Muscle of arm (tissue), 14 donors: ENCODE measurements around the gene BARD1. TPM values are rescaled to one million over a fixed set of nuclear protein-coding genes. Genes with fewer than 3 reads are reported as not detected.
"Not testable (repeated sequence)": the region's sequence is repeated elsewhere in the genome, so short reads cannot be mapped to it uniquely, and the experiment has no call there.

Experiments
- DNase-seq: peaks from one replicate; pipeline ENCODE4 v3.0.0-alpha.2; 2013
- long read RNA-seq, 11 donors: transcript quantifications; one replicate each; lab custom pipeline, GENCODE V29; 2026
- polyA plus RNA-seq, 12 donors: library from polyadenylated mRNA; unstranded; fragments of 120-200 nt; gene quantifications; one replicate each; pipeline ENCODE4 v1.2.1, GENCODE V29; 2013; ENCODE audit not compliant: insufficient read length in 12 of 12

The BARD1 gene
- polyA plus RNA-seq: 10 to 100 TPM in 6 of 12 donors, 1 to 10 TPM in 5, not detected in 1; 8.2 to 18.5 (median 10.8) TPM
- long read RNA-seq, donor 1: 0 reads
- long read RNA-seq, donor 2, full-length matches to known transcripts: 3 of 3 reads
- long read RNA-seq, donor 2, partial matches to known transcripts: 0 of 3 reads
- long read RNA-seq, donor 2, other reads (novel, unspliced or antisense): 0 of 3 reads
- long read RNA-seq, donor 3, full-length matches to known transcripts: 1 of 1 reads
- long read RNA-seq, donor 3, partial matches to known transcripts: 0 of 1 reads
- long read RNA-seq, donor 3, other reads (novel, unspliced or antisense): 0 of 1 reads
- long read RNA-seq, donor 4, full-length matches to known transcripts: 1 of 1 reads
- long read RNA-seq, donor 4, partial matches to known transcripts: 0 of 1 reads
- long read RNA-seq, donor 4, other reads (novel, unspliced or antisense): 0 of 1 reads
- long read RNA-seq, donor 5: 0 reads
- long read RNA-seq, donor 6: 0 reads
- long read RNA-seq, donor 7: 0 reads
- long read RNA-seq, donor 8: 0 reads
- long read RNA-seq, donor 9: 0 reads
- long read RNA-seq, donor 10, full-length matches to known transcripts: 1 of 1 reads
- long read RNA-seq, donor 10, partial matches to known transcripts: 0 of 1 reads
- long read RNA-seq, donor 10, other reads (novel, unspliced or antisense): 0 of 1 reads
- long read RNA-seq, donor 11: 0 reads

DNA sequence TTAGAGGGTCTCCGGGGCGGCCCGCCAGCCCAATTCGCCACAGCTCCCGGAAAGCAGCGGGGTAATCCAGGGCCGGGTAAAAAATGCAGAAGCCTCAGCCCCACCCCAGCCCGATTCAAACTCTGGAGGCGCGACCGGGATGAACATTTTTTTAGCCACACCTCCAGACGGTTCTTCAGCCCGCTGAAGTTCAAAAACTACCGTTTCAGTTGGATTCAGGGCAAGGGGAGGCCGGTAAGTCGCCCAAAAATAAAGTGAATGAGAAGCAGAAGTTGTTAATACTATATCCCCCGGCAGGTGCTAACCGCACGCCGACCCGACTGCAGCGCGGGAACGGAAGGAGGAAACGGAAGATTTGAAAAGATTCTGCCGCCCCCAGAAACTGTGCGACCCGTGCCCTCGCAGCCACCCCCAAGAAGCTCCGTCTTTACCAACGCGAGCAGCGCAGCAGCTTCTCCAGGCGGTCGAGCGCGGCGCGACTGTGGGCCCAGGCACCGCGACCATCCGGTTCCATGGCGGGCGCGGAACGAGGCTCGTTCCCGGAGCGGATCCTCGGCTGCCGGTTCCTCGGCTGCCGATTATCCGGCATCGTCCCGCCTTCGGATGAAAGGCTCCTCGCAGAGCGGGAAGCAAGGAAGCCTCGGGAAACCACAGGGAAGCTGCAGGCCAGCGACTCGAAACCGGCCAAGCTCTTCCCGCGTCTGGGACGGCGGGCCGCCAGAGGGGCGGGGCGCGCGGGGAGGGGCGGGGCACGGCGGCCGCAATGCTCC, at the start of gene BARD1:
BARD1 (minus strand) TSS at position 703 of the 770 bp plus-strand sequence; CDS start at position 589, 114 bp downstream.
- peak; percentile 77 for DNase-seq

DNA sequence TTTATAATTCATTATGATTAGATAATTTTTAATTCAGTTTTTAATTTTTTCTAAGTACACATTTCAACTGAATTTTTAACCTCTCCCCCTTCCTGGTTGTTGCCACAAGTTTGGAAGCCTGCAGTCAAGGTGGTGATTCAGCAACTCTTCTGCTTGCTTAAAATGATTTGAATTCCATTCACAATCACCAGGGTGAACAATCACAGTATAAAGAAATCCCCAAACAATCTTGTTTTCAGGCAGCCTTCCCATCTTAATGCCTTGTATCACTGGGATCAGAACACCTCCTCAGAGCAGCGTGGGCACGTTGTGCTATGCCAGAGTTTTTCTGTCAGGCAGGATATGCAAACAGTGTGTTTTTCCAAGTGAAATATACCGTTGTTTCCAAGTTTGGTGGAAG, 46.7 kb upstream of the BARD1 start:
- no peak for DNase-seq

GRCh38 chr2:214853906-214854305, 44.4 kb upstream of the BARD1 start:
- DNase-seq: no peak

DNA sequence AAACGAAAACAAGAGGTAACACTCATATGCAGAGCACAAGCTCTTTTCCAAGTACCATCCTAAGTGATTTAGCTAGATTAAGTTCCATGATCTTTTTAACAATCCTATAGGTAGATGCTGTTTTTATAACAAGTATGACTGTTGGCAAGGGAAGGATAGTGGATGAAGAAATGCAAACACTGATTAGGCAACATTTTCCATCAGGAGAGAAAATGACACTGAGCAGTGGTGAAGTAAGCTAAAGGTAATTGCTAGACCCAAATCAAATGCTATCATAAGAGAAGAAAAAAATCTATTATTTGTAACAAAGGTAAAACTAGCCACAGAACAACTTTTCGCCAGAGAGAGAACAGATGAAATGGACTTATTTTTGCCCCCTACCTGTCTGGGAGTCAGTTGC, 34.3 kb upstream of the BARD1 start:
- no peak for DNase-seq

- DNase-seq: no peak
Observed at GRCh38 chr2:214839464-214839863, 30.0 kb upstream of the BARD1 start.

GRCh38 chr2:214837466-214837865, 28.0 kb upstream of the BARD1 start:
- no peak for DNase-seq

DNA sequence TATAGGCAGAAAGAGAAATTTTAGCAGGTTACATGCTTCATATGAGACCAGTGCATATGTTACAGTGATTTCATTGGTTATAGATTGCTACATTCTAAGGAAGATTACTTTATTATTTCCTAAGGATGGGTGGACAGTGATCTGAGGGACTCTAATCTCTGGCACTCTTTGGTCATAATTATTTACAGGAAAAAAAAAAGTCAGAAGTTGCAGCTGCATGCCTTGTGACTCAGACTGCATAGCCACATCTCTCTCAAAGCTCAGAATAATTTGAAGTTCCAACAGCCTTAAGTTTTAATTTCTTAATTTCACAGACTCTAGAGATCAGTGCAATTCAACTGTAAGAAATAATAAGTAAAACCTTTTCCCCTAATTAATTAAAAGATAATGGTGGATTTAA, 27.1 kb upstream of the BARD1 start:
- DNase-seq: no peak

DNA sequence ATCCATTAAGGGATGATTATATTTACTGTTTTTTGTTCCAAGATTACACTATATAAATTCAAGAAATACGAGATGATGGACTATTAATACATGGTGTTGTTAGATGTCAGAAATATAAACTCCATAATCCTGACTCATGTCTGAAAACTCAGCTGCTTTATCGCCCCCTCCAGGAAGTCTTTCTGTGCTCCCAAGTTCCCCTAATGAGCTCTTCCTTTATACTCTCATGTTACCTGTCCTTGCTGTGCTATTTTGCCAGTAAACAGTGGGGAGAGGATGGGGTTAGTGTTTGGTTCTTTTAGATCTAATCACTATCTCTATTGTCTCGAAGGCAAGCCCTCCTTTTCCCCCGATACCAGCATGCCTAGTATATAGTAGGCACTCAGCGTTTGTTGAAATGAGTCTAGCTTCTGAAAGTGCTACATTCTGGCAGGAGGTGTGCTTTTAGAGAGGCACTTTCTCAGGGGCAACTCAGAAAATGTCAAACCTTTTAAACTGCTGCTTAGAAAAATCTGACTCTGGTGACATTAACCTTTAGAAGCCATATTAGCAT, 21.4 kb upstream of the BARD1 start:
- no peak for DNase-seq

DNA sequence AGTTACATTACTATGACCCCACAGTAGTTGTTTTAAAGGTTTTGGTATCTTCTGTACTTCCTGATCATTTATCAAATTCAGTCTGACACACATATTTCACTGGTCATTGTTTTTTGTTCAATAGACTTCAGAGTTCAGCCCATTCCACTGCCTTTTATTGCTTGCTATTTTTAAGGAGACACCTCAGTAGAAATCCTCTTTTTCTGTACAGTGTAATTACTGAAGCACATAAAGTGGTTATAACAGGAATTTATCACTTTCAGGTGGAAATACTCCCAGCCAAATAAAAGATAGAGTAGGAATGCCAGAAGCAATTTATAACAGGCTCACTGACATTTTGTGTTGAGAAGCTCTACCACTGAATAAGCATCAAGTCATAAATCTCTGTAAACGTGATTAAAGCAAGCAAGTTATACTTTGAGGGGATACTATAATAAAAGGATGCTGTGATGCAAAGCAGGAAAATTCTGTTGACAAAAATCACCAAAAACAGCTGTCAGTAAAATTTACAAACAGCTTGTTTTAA, 6.6 kb upstream of the BARD1 start:
- DNase-seq: no peak

DNA sequence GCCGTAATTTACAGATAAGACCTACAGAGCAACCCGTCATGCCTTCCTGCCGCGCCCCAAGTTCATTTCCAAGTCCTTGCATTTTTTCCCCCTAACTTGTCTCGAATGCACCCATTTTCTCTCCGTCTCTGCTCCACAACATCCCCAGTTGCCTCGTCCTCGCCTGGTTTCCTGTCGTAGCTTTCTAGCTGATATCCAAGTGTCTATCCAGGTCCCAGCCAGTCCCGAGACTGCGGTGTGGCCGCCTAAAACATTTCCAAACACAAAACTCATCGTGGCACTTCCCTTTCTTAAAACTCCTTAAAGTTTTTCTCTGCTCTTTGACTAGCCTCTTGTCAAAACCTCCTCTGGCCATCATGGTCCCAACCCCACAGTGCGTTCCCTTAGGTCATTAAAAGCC, 1.2 kb upstream of the BARD1 start:
- no peak for DNase-seq

DNA sequence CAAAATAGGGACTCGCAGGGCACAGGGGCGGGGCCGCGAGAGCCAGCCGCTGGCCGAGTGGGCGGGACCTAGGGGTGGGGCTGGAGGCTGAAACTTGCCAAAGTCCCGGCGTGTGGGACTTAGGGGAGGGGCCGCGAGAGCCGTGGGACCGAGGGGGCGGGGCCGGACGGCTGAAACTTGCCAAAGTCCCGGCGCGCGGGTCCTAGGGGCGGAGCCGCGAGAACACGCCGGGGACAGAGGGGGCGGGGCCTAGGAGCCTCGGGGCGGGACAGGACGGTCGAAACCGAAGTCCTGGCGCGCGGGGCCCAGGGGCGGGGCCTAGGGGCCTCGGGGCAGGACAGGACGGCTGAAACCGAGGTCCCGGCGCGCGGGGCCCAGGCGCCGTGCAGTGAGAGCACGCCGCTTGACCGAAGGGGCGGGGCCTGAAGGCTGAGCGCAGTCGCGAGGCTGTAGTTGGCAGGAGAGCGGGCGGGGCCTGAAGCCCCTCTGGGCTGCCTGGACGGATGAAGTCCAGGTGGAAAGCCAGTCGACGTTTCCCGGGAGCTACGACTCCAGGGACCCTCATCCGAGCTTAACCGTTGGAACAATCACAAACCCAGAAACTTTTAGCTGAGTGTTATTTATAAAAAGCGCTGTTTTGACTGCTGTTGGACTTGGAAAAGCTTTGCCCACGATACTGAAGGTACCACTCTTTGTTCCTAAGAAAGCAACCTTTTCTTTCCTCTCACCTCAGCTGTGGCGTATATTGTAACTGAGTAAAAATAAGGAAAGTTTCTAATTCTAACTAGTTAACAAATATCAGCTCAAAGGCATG, 475 bp upstream of the BARD1 start:
- DNase-seq: peak; percentile 99

DNA sequence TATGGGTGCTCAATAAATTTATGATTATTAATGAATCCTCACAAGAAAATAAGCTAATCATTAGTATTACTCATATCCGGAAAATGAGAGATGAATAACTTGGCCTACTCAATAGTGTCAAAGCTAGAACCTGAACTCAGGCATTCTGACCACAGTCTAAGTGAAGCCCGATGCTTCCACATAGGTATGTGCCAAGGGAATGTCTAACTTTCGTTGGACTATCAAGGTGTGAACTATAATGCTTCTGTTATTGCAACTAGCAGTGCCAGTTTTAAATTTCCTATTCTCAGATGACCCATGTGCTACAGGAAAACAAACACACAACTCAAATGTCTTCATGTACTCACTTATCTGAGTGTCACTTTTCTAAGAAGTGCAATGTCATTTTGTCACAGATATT, 1.8 kb downstream of the BARD1 start:
- peak; percentile 29 for DNase-seq

GRCh38 chr2:214801768-214802397, 7.6 kb downstream of the BARD1 start:
- DNase-seq: no peak

DNA sequence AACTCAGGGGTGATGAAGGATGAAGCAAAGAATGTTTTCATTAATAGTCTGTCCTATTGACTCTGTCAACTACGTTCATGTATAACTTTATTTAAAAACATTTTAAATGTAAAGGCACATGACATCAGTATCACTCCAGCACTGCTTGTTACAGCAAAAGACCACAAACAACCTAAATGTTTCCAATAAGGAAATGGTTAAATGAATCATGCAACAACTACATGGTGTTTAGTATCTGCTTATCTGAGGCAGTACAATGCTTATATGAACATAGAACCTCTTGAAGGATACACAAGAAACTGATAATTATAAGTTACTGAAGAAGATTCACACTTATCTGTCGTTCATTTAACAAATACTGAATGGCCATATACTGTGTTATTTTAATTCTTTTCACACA, 8.4 kb downstream of the BARD1 start:
- no peak for DNase-seq

- no peak for DNase-seq
Observed at GRCh38 chr2:214800180-214800579, 9.3 kb downstream of the BARD1 start.

DNA sequence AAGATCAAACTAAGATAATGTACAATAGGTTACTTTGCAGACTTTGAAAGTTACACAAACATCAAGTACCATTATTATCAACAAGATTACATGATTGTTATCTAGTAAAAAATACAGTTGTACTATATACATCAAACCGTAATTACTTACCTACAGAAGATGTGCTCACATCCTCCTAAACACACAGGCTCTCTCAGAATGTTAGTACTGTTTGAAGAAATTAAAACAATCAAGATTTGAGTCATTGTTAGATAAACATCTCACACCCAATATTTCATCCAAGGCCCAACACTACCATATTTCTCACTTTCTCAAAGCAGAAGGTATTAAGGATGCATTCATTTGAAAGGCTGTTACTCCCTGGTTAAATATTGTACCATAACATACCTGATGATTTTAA, 12.6 kb downstream of the BARD1 start:
- DNase-seq: no peak

DNA sequence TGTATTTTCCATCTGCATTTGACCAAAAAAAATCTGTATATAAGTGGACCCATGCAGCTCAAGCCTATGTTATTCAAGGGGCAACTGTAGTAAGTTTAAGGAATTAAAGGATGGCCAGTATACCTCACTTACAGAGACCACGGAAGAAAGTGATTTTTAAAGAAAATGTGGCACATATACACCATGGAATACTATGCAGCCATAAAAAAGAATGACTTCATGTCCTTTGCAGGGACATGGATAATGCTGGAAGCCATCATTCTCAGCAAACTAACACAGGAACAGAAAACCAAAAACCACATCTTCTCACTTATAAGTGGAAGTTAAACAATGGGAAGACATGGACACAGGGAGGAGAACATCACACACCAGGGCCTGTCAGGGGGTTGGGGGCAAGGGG, 26.3 kb downstream of the BARD1 start:
- DNase-seq: not testable (repeated sequence)

- DNase-seq: no peak
Observed at GRCh38 chr2:214782671-214783070, 26.8 kb downstream of the BARD1 start.

- no peak for DNase-seq
Observed at GRCh38 chr2:214781226-214781625, 28.3 kb downstream of the BARD1 start.

DNA sequence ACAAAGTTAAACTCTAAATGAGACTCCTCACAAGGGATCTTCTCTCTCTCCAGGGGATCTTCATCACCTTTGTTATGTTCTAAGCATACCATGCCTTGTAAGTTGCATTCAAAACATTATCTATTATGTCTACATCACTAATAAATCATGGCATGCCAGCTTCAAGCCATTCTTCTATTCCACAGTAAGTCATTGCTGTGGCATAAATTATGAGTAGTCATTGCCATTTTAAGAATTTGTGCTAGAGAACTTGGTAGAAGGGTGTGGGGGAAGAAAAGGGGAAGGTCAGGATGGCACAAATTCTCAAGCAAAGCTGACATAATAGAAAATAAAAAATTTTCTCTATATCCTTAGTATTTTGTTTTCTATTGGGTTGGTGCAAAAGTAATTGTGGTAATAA, 33.5 kb downstream of the BARD1 start:
- DNase-seq: no peak

DNA sequence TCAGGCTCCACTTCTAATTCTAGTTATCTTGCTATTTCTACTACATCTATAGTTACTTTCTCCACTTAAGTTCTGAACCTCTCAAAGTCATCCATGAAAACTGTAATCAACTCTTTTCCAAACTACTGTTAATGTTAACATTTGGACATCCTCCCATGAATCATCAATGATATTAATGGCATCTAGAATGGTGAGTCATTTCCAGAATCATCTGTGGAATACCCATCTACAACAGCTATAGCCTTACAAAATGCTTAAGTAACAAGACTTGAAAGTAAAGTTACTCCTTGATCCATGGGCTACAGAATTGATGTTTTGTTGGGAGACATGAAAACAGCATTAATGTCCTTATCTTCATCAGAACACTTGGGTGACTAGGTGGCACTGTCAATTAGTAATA, 35.4 kb downstream of the BARD1 start:
- DNase-seq: no peak
